ENCODE results near the gene EVI2A. TPM values are rescaled to one million over a fixed set of nuclear protein-coding genes. Genes with fewer than 3 reads are reported as not detected.

The EVI2A gene
- total RNA-seq, 2 experiments from 2014 or later = 37.8 to 38.4 TPM

GRCh38 chr17:31296142-31296541 is 25.3 kb downstream of the EVI2A start:
- Mint-ChIP-seq H3K4me3 (no peak overlapping the region), H3K9me3 (no peaks in the 10 kb centered on the region), H3K27ac (no peak overlapping the region), H3K4me1 (ENCODE audit: low read depth) (peaks cover 31% of the 10 kb centered on the region), H3K36me3 (ENCODE audit: low read depth) (no peaks in the 10 kb centered on the region), H3K27me3 (no peaks in the 10 kb centered on the region)
- no peak overlapping the region for H3K27ac ChIP-seq (ENCODE audit: low read depth in 1 of 2, low read length in 2 of 2)
- H3K27me3 ChIP-seq (ENCODE audit: control insufficient read depth in 1 of 2, insufficient read depth in 2 of 2, low read length in 2 of 2) = no peaks in the 10 kb centered on the region
- no peaks in the 10 kb centered on the region for H3K4me1 ChIP-seq (ENCODE audit: insufficient read depth, low read length)
- POLR2A ChIA-PET = no interaction called here
- no peak overlapping the region for H3K4me3 ChIP-seq (ENCODE audit: low read length)
- CTCF ChIA-PET = no interaction called here
- no peak for TF ChIP-seq CTCF (IDR thresholded peaks at IDR 0.05)
- ATAC-seq (ENCODE audit: poor library complexity) (no peak), DNase-seq (no peak)
- intact Hi-C loops (cut with DNase I, micrococcal nuclease) = no loop called here
- no peaks in the 10 kb centered on the region for H3K9me3 ChIP-seq (ENCODE audit: control insufficient read depth in 1 of 2, insufficient read depth in 1 of 2, low read length in 2 of 2)
- no peaks in the 10 kb centered on the region for H3K36me3 ChIP-seq (ENCODE audit: insufficient read depth, low read length)

GRCh38 chr17:31295489-31295871 is 25.9 kb downstream of the EVI2A start:
- H3K27ac ChIP-seq (ENCODE audit: low read depth in 1 of 2, low read length in 2 of 2) = no peak overlapping the region
- Mint-ChIP-seq H3K36me3 (ENCODE audit: low read depth) (no peaks in the 10 kb centered on the region), H3K27me3 (no peaks in the 10 kb centered on the region), H3K4me3 (no peak overlapping the region), H3K27ac (no peak overlapping the region), H3K9me3 (no peaks in the 10 kb centered on the region), H3K4me1 (ENCODE audit: low read depth) (peaks cover 24% of the 10 kb centered on the region)
- no peak for TF ChIP-seq CTCF (IDR thresholded peaks at IDR 0.05)
- H3K27me3 ChIP-seq (ENCODE audit: control insufficient read depth in 1 of 2, insufficient read depth in 2 of 2, low read length in 2 of 2) = no peaks in the 10 kb centered on the region
- ChIA-PET CTCF (no interaction called here), POLR2A (interaction anchor here (1.2 kb wide), 1 partner anchor 15 kb away, joined by 4 read pairs; no protein-coding TSS in a partner anchor)
- intact Hi-C loops (cut with DNase I, micrococcal nuclease) = no loop called here
- no peak for DNase-seq
- no peaks in the 10 kb centered on the region for H3K4me1 ChIP-seq (ENCODE audit: insufficient read depth, low read length)
- H3K36me3 ChIP-seq (ENCODE audit: insufficient read depth, low read length) = no peaks in the 10 kb centered on the region
- H3K4me3 ChIP-seq (ENCODE audit: low read length) = no peak overlapping the region
- H3K9me3 ChIP-seq (ENCODE audit: control insufficient read depth in 1 of 2, insufficient read depth in 1 of 2, low read length in 2 of 2) = no peaks in the 10 kb centered on the region
- ATAC-seq (ENCODE audit: poor library complexity) = no peak

GRCh38 chr17:31294820-31295488 is 26.5 kb downstream of the EVI2A start:
- no peaks in the 10 kb centered on the region for H3K9me3 Mint-ChIP-seq
- H3K36me3 Mint-ChIP-seq (ENCODE audit: low read depth) = no peaks in the 10 kb centered on the region
- H3K4me1 ChIP-seq (ENCODE audit: insufficient read depth, low read length) = no peaks in the 10 kb centered on the region
- peaks cover 24% of the 10 kb centered on the region for H3K4me1 Mint-ChIP-seq (ENCODE audit: low read depth)
- no peak overlapping the region for H3K27ac ChIP-seq (ENCODE audit: low read depth in 1 of 2, low read length in 2 of 2)
- H3K36me3 ChIP-seq (ENCODE audit: insufficient read depth, low read length) = no peaks in the 10 kb centered on the region
- no peak for TF ChIP-seq CTCF (IDR thresholded peaks at IDR 0.05)
- H3K27me3 Mint-ChIP-seq = no peaks in the 10 kb centered on the region
- no peaks in the 10 kb centered on the region for H3K27me3 ChIP-seq (ENCODE audit: control insufficient read depth in 1 of 2, insufficient read depth in 2 of 2, low read length in 2 of 2)
- no peak overlapping the region for H3K27ac Mint-ChIP-seq
- no peak overlapping the region for H3K4me3 ChIP-seq (ENCODE audit: low read length)
- CTCF ChIA-PET = no interaction called here
- intact Hi-C loops (cut with DNase I, micrococcal nuclease) = no loop called here
- no peaks in the 10 kb centered on the region for H3K9me3 ChIP-seq (ENCODE audit: control insufficient read depth in 1 of 2, insufficient read depth in 1 of 2, low read length in 2 of 2)
- ATAC-seq (ENCODE audit: poor library complexity) (no peak), DNase-seq (no peak)
- H3K4me3 Mint-ChIP-seq = no peak overlapping the region
- POLR2A ChIA-PET = interaction anchor here (1.2 kb wide), 1 partner anchor 15 kb away, joined by 4 read pairs; no protein-coding TSS in a partner anchor

All from CD4-positive, alpha-beta T cell (primary cell).